NB4 (cell line): ENCODE results near the gene IFT122.

Source experiments
- CTCF ChIP-seq: IDR thresholded peaks from one replicate; pipeline ENCODE4 v1.5.1; 2012; ENCODE audit warnings: low read depth, low read length
- MAX ChIP-seq: IDR thresholded peaks from 2 replicates; pipeline ENCODE4 v1.6.1; 2011; ENCODE audit warnings: low read depth, low read length
- MYC ChIP-seq: IDR thresholded peaks from 2 replicates; pipeline ENCODE4 v1.6.1; 2011; ENCODE audit warnings: low read depth, low read length
- POLR2A ChIP-seq: IDR thresholded peaks from 2 replicates; pipeline ENCODE4 v1.6.1; 2011; ENCODE audit warnings: mild to moderate bottlenecking; ENCODE audit not compliant: insufficient read length; ENCODE audit errors: extremely low read depth

GRCh38 chr3:129474984-129475804, 35.2 kb downstream of the IFT122 start:
- TF ChIP-seq POLR2A (no peak), CTCF (no peak), MYC (no peak), MAX (no peak)
